ENCODE results near the gene DOK3. TPM values are rescaled to one million over a fixed set of nuclear protein-coding genes. Genes with fewer than 3 reads are reported as not detected.

Gene DOK3
- total RNA-seq, 1 experiment from 2014 or later: 6.0 TPM

- intact Hi-C loops (cut with micrococcal nuclease): no loop called here
- TF ChIP-seq CTCF (IDR thresholded peaks at IDR 0.05; ENCODE audit: unreplicated experiment): peak; percentile 22
- POLR2A ChIA-PET: interaction anchor here (0.5 to 3.9 kb wide), 7 partner anchors 15 to 193 kb away, joined by 3 to 15 read pairs (median 4); no protein-coding TSS in a partner anchor
- CTCF ChIA-PET: interaction anchor here (1.1 to 8.6 kb wide), 9 partner anchors 9 to 126 kb away, joined by 3 to 65 read pairs (median 12); no protein-coding TSS in a partner anchor
- BruUV-seq (replicated peaks): no TSS peak
- H3K4me1 Mint-ChIP-seq (ENCODE audit: insufficient read depth, unreplicated experiment): peaks cover 49% of the 10 kb centered on the region
- H3K27me3 Mint-ChIP-seq (ENCODE audit: insufficient read depth, unreplicated experiment): no peaks in the 10 kb centered on the region
- peaks cover 21% of the 10 kb centered on the region for H3K36me3 Mint-ChIP-seq (ENCODE audit: insufficient read depth, unreplicated experiment)
- H3K9me3 Mint-ChIP-seq (ENCODE audit: unreplicated experiment): no peaks in the 10 kb centered on the region
- H3K4me3 Mint-ChIP-seq (ENCODE audit: unreplicated experiment): no peak overlapping the region
- peak overlapping the region; percentile 70 for H3K27ac Mint-ChIP-seq (ENCODE audit: low read depth, unreplicated experiment)
- DNase-seq (ENCODE audit: unreplicated experiment): peak; percentile 82
Measured at GRCh38 chr5:177494346-177495195, 15.1 kb downstream of the DOK3 start.

DNA sequence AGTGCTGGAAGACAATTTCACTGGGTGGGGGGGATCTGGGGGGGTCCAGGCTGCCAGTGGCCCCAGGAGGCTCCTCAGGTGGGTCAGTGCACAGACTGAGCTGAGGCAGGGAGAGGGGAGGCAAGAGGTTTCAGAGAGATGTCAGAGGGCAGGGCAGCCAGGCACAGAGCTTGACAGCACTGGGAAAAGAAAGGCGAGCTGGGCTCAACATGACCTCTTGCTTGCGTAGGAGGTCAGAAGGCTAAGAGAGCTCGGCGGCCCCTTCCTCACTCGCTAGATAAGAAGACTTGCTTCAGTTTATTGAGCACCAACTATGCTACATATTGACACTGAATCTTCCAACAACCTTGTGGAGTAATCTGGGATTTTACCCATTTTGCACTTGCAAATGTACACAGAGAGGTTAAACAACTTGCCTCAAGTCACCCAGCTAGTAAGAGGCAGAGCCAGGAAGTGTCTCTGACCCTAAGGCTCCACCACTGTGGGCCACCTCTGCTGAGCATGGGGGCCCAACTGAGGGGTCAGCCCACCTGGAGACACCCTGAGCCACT, 15.8 kb downstream of the DOK3 start:
- peak overlapping the region; percentile 70 for H3K27ac Mint-ChIP-seq (ENCODE audit: low read depth, unreplicated experiment)
- H3K36me3 Mint-ChIP-seq (ENCODE audit: insufficient read depth, unreplicated experiment): peaks cover 23% of the 10 kb centered on the region
- no peaks in the 10 kb centered on the region for H3K27me3 Mint-ChIP-seq (ENCODE audit: insufficient read depth, unreplicated experiment)
- no peak overlapping the region for H3K4me3 Mint-ChIP-seq (ENCODE audit: unreplicated experiment)
- H3K9me3 Mint-ChIP-seq (ENCODE audit: unreplicated experiment): no peaks in the 10 kb centered on the region
- no peak for DNase-seq (ENCODE audit: unreplicated experiment)
- ChIA-PET CTCF (interaction anchor here (0.6 to 4.6 kb wide), 6 partner anchors 9 to 104 kb away, joined by 3 to 25 read pairs (median 8); no protein-coding TSS in a partner anchor), POLR2A (interaction anchor here (0.7 to 3.9 kb wide), 7 partner anchors 14 to 91 kb away, joined by 3 to 15 read pairs (median 4); no protein-coding TSS in a partner anchor)
- TF ChIP-seq CTCF (IDR thresholded peaks at IDR 0.05; ENCODE audit: unreplicated experiment): no peak
- BruUV-seq (replicated peaks): no TSS peak
- intact Hi-C loops (cut with micrococcal nuclease): no loop called here
- peaks cover 48% of the 10 kb centered on the region for H3K4me1 Mint-ChIP-seq (ENCODE audit: insufficient read depth, unreplicated experiment)

DNA sequence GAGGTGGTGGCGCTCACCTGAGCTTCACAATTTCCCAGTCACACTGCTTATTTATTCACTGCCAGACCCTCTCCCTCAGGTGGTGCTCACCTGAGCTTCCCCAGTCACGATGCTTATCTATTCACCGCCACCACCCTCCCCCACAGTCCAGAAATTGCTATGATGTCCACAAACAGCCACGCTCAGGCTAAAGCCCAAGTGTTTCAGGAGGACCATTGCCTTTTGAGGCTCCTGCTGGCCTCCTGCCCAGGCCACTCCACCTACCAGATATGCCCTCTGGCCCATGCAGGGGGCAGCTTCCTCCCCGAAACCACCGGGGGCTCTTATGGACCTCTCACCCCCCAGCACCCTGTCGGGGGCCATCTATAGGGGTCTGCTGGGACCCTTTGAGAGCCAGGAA, 16.8 kb downstream of the DOK3 start:
- no peak overlapping the region for H3K4me3 Mint-ChIP-seq (ENCODE audit: unreplicated experiment)
- CTCF ChIA-PET: interaction anchor here (0.9 to 4.6 kb wide), 9 partner anchors 9 to 89 kb away, joined by 3 to 25 read pairs (median 8); no protein-coding TSS in a partner anchor
- H3K27ac Mint-ChIP-seq (ENCODE audit: low read depth, unreplicated experiment): peak overlapping the region; percentile 49
- H3K9me3 Mint-ChIP-seq (ENCODE audit: unreplicated experiment): no peaks in the 10 kb centered on the region
- H3K4me1 Mint-ChIP-seq (ENCODE audit: insufficient read depth, unreplicated experiment): peaks cover 38% of the 10 kb centered on the region
- peaks cover 29% of the 10 kb centered on the region for H3K36me3 Mint-ChIP-seq (ENCODE audit: insufficient read depth, unreplicated experiment)
- no TSS peak for BruUV-seq (replicated peaks)
- POLR2A ChIA-PET: interaction anchor here (0.5 to 3.9 kb wide), 6 partner anchors 9 to 90 kb away, joined by 3 to 15 read pairs (median 4); no protein-coding TSS in a partner anchor
- no peak for TF ChIP-seq CTCF (IDR thresholded peaks at IDR 0.05; ENCODE audit: unreplicated experiment)
- no peak for DNase-seq (ENCODE audit: unreplicated experiment)
- intact Hi-C loops (cut with micrococcal nuclease): no loop called here
- H3K27me3 Mint-ChIP-seq (ENCODE audit: insufficient read depth, unreplicated experiment): no peaks in the 10 kb centered on the region

Data from MCF 10A (cell line).